Suppressor macrophage (primary cell): ENCODE results near the gene YWHAE.
A peak's percentile ranks its signal among the peaks of the same experiment; 100 is the strongest.
"Not testable (repeated sequence)": the region's sequence is repeated elsewhere in the genome, so short reads cannot be mapped to it uniquely, and the experiment has no call there.

Experiments used
- DNase-seq, 4 experiments: peaks; one replicate each; pipeline ENCODE4 v3.0.0-alpha.2; 2020 to 2022

Gene YWHAE

GRCh38 chr17:1412185-1413110 is 12.4 kb upstream of the YWHAE start:
- no peak for DNase-seq

- DNase-seq: no peak
Observed at GRCh38 chr17:1402262-1402586, 2.2 kb upstream of the YWHAE start.

GRCh38 chr17:1398931-1399678 is 917 bp downstream of the YWHAE start:
- peak; percentile 52 to 79 (median 60) for DNase-seq

- DNase-seq: peak in 2 of 4 experiments; percentile 21 to 31
Observed at GRCh38 chr17:1398028-1398427, 2.0 kb downstream of the YWHAE start.

DNA sequence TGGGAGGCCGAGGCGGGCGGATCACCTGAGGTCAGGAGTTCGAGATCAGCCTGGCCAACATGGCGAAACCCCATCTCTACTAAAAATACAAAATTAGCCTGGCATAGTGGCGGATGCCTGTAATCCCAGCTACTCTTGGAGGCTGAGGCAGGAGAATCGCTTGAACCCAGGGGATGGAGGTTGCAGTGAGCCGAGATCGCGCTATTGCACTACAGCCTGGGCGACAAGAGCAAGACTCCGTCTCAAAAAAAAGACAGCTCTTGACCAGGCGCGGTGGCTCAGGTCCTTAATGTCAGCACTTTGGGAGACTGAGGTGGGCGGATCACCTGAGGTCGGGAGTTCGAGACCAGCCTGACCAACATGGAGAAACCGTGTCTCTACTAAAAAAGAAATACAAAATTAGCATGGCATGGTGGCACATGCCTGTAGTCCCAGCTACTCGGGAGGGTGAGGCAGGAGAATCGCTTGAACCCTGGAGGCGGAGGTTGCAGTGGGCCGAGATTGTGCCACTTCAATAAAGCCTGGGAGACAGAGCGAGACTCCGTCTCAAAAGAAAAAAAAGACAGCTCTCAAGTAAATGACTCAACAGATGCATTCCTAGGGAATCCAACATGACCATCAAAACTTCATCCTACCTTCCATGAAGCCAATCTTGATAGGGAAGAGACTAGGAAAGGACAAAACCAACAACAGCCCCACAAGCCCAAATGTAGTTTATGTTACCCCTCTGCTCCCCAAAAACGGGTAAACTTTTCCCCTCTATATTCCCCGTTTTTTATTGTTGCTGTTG is 4.0 kb downstream of the YWHAE start:
- not testable (repeated sequence) for DNase-seq

DNA sequence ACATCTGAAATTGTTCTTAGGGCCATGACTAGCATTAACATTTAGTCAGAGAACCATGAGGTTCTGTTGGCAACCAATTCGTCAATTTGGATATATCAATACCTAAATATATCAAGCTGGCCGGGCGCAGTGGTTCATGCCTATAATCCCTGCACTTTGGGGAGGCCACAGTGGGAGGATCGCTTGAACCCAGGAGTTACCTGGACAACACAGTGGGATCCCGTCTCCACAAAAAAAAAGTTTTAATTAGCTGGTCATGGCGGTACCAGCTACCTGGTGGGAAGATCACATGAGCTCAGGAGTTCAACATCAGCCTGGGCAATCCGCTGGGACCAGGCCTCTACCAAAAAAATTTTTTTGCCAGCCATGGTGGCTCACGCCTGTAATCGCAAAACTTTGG is 8.4 kb downstream of the YWHAE start:
- no peak for DNase-seq

- DNase-seq: peak; percentile 17 to 70 (median 48)
Observed at GRCh38 chr17:1390432-1391367, 9.3 kb downstream of the YWHAE start.

DNA sequence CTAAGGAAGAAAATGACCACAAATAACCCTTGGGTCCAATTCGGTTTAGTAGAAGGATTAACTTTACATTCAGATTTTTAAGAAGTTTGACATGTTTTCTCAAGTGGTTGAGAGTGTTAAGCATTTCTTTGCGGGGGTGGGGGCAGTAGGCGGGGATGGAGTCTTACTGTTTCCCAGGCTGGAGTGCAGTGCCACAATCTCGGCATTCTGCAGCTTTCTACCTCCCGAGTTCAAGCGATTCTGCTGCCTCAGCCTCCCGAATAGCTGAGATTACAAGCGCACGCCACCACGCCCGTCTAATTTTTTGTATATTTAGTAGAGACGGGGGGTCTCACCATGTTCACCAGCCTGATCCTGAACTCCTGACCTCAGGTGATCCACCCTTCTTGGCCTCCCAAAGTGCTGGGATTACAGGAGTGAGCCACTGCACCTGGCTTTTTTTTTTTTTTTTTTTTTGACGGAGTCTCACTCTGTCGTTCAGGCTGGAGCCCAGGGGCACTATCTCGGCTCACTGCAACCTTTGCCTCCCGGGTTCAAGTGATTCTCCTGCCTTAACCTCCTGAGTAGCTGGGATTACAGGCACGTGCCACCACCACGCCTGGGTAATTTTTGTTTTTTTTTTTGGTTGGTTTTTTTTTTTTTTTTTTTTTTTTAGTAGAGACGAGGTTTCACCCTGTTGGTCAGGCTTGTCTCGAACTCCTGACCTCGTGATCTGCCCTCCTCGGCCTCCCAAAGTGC is 12.4 kb downstream of the YWHAE start:
- DNase-seq: not testable (repeated sequence)

GRCh38 chr17:1386675-1387190 is 13.3 kb downstream of the YWHAE start:
- peak in 2 of 4 experiments; percentile 21 to 34 for DNase-seq

DNA sequence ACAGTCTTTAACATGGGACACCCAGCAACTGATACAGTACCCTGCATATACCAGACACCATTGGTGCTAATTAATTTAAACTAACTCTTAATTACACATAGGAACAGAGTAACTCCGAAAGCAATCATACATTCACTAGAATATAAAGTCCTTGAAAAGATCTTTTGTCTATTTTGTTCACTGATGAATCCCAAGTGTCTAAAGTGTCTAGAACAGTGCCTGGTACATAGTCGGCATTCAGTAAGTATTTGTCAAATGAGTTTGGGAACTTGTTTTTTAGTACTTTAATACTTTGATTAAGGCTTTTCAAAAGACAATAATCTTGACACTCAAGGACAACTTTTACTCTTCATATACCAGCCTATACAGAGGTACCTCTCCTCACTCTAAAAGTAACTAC is 13.8 kb downstream of the YWHAE start:
- no peak for DNase-seq

DNA sequence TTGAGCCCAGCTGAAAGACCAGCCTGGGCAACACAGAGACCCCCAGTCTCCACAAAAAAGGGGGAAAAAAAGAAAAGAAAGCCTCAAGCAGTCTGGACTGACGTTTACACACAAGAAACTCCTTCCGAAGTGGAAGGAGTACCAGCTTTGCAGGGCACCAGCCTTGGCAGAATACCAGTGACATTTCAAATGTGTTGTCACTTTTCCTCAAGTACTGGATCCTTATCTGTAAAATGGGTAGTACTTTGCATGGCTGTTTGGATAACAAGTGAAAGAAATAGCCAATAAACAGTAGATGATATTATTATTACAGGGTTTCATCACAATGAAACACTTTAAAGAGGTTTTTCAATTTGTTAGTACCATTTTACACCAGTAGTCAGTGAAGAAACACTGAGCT is 14.2 kb downstream of the YWHAE start:
- DNase-seq: no peak

GRCh38 chr17:1384905-1385435 is 15.1 kb downstream of the YWHAE start:
- no peak for DNase-seq

DNA sequence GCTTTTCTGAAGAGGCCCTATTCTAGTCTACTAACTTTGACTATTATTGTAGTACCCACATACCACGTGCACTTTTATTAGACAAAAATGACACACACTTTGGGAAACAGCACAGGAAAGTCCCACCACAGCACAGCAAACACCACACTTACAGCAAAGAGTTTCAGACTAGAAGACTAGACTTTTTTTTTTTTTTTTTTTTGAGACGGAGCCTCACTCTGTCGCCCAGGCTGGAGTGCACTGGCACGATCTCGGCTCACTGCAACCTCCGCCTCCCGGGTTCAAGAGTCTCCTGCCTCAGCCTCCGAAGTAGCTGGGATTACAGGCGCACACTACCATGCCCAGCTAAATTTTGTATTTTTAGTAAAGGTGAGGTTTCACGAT is 20.1 kb downstream of the YWHAE start:
- DNase-seq: no peak

GRCh38 chr17:1379208-1379929 is 20.7 kb downstream of the YWHAE start:
- DNase-seq: no peak

DNA sequence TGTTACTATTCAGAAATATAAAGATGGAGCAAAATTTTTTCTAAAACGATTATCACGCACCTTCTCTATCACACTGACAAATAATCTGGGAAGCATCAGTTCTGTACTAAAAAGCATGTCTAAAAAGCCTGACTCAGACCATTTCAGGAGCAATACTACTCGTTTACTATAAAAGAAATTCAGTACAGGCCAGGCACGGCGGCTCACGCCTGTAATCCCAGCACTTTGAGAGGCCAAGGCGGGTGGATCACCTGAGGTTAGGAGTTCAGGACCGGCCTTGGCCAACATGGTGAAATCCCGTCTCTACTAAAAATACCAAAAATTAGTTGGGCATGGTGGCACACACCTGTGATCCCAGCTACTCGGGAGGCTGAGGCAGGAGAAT is 21.6 kb downstream of the YWHAE start:
- not testable (repeated sequence) for DNase-seq

DNA sequence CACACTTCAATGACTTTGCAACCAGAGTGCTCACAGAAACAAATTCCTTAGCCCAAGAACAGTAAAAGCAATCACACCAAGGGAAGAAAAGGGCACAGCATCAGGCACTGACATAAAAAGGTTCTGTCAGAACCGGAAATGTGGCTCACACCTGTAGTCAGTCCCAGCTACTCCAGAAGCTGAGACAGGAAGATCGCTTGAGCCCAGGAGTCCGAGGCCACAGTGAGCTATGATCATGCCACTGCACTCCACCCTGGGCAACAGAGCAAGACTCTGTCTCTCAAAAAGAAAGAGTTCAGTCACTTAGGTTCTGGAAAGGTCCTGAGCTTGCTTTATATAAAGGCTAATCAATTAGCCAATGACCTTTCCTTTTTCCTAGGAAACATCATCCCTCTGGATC is 22.7 kb downstream of the YWHAE start:
- DNase-seq: no peak

GRCh38 chr17:1376061-1376460 is 24.0 kb downstream of the YWHAE start:
- no peak for DNase-seq

- DNase-seq: no peak
Observed at GRCh38 chr17:1375615-1376014, 24.4 kb downstream of the YWHAE start.

DNA sequence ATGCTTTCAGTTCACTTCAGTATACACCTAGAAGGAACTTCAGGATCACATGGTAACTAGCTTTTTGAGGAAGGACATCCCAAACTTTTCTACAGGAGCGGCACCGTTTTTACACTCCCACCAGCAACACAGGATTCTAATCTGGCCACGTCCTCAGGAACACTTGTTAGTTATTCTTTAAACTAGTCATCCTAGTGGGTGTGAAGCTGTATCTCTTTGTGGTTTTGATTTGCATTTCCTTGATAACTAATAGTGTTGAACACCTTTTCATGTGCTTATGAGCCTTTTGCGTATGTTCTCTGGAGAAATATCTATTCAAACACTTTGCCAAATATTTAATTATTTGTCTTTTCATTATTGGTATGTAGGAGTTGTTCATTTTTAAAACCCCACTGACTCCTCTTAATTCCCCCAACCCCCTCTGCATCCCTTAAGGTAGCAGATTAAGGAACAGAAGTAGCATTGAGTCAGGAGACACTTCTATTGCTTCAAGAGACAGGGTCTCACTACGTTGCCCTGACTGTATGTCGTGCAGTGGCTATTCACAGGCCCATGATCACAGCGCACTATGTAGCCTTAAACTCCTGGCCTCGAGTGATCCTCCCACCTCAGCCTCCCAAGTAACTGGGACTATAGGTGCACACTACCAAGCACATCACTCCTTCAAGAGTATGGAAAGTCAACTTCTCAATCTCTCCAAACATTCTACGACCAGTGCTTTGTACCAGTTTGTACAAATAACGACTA is 25.4 kb downstream of the YWHAE start:
- no peak for DNase-seq
